Fibroblast of mammary gland (primary cell): ENCODE data around the gene CAB39.

Experiments
- DNase-seq: peaks from one replicate; pipeline ENCODE4 v3.0.0-alpha.2; 2010; ENCODE audit warnings: low read depth
- H3K4me3 ChIP-seq: 2 replicates; pipeline ENCODE4 v1.5.1; 2011; ENCODE audit warnings: low read depth, mild to moderate bottlenecking, low read length, moderate library complexity; ENCODE audit not compliant: control insufficient read depth
- TF ChIP-seq, protein P1 (sequence below): conservative IDR thresholded peaks from 2 replicates; pipeline ENCODE4 v1.5.1; 2011; ENCODE audit warnings: low read depth, low read length, inconsistent platforms; ENCODE audit not compliant: control insufficient read depth, insufficient read depth

CAB39 gene

DNA sequence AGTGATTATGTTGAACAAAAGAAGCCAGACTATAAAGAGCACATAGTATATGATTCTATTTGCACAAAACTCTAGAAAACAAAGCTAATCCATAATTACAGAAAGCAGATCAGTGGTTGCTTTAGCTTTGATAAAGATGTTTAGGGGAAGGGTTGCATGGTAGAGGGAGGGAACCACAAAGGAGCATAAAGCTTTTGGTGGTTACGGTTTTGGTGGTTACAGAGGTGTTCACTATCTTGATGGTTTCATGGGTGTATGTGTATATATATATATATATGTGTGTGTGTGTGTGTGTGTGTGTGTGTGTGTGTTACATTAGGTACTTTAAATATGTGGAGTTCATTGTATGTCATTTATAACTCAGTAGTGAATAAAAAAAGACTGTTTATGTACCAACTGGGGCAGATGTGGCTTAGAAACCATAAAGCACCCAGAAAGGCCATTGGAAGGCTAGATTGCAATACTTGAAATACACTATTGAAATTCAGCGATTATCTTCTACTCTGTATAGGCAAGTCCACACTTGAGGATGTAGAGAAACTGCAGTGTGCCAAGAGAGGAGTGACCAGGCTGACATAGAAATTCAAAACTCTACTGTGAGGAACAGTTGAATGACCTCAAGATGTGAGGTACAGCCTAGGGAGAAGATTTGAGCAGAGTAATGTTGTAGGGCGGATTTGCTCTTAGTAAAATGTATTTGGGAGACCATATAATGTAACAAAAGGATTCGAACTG, 60.6 kb downstream of the CAB39 start:
- no peak overlapping the region for H3K4me3 ChIP-seq
- no peak for DNase-seq
- TF ChIP-seq, protein P1, sequence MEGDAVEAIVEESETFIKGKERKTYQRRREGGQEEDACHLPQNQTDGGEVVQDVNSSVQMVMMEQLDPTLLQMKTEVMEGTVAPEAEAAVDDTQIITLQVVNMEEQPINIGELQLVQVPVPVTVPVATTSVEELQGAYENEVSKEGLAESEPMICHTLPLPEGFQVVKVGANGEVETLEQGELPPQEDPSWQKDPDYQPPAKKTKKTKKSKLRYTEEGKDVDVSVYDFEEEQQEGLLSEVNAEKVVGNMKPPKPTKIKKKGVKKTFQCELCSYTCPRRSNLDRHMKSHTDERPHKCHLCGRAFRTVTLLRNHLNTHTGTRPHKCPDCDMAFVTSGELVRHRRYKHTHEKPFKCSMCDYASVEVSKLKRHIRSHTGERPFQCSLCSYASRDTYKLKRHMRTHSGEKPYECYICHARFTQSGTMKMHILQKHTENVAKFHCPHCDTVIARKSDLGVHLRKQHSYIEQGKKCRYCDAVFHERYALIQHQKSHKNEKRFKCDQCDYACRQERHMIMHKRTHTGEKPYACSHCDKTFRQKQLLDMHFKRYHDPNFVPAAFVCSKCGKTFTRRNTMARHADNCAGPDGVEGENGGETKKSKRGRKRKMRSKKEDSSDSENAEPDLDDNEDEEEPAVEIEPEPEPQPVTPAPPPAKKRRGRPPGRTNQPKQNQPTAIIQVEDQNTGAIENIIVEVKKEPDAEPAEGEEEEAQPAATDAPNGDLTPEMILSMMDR, result no peak

DNA sequence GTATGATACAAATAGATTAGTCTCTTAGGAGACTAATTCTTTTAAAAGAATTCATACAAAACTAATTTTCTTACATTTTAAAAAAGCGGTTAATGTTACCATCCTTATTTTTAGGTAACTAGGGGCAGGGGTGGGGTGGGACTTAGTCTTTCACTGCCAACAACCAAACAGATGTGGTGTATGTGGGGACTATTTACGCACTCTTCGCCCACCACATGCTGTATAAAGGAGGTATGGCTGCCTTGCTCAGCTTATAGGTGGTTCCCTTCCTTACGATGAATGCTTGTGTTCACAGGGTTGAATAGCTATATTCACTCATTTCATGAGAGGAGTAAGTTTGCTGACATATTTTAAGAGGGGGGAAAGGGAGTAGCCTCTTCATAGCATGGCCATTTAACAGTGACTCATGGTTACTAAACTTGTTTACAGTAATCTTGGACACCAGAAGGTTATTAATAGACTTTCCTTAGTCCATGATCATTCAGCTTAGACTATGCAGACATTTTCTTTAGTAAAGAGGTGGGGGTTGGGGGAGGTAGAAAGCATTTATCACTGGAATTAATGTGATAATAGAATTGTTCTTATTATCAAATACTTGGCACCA, 61.8 kb downstream of the CAB39 start:
- peak; percentile 92 for DNase-seq
- TF ChIP-seq, protein P1, result no peak
- H3K4me3 ChIP-seq, result no peak overlapping the region

DNA sequence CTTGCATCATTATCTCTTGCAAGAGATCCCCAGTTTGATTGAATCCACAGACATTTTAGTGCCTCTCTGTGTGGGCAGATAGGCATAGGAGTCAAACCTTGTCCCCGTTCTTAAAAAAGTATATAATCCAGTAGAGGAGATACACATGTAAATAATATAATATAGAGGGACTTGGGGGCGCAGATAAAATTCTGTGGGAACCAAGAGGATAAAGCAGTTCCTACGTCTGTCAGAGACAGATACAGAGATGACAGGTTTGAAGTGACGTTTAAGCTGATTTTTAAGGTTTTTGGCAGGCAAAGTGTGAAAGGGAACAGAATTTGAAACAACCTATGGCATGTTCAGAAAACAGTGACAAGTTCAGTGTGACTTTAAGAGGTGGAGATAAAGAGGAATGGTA, 63.1 kb downstream of the CAB39 start:
- TF ChIP-seq, protein P1, result no peak
- no peak for DNase-seq
- no peak overlapping the region for H3K4me3 ChIP-seq

DNA sequence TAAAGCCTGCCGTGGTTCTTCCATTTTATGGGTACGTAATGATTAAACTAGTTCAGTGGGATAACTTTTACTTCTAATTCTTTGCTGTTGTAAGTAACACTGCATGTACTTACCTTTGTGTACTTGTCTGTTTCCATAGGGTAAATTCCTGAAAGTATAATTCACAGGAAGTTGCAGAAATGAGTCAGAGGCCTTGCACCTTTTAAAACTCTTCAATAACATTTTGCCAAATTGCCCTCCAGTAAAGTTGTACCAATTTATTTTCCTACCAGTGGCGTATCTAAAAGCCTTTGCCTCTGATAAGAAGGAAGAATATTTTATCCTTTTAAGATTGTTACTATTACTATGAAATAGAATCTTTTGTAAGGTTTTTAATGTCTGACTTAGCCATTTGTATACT, 65.1 kb downstream of the CAB39 start:
- no peak overlapping the region for H3K4me3 ChIP-seq
- TF ChIP-seq, protein P1, result no peak
- no peak for DNase-seq

DNA sequence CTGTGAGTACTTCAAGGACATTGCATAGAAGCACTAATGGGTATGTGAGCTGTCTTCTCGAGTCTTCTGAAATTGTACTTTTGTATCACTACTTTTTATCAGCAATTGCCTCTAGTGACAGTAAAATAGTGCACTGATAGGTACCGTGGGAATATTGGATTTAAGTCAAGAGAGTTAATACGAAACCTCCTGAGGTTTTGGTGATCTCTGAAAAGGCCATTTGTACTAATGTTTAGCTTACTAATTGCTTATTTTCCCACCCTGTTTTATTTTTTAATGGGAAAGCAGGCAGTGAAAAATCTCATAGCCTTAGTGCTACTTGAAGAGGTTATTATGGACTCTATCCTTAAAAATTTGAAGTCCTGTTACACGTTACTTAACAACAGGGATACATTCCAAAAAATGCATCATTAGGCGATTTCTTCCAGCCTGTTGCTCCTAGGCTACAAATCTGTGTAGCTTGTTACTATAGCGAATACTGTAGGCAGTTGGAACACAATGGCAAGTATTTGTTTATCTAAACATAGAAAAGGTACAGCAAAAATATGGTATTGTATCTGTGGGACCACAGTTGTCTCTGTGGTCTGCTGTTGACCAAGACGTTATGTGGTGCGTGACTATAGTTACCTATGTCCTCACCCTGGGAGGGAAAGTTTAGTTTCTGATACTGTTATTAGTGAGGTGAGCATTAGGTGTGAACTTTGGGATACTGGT, 65.9 kb downstream of the CAB39 start:
- peak; percentile 43 for DNase-seq
- TF ChIP-seq, protein P1, result no peak
- no peak overlapping the region for H3K4me3 ChIP-seq

DNA sequence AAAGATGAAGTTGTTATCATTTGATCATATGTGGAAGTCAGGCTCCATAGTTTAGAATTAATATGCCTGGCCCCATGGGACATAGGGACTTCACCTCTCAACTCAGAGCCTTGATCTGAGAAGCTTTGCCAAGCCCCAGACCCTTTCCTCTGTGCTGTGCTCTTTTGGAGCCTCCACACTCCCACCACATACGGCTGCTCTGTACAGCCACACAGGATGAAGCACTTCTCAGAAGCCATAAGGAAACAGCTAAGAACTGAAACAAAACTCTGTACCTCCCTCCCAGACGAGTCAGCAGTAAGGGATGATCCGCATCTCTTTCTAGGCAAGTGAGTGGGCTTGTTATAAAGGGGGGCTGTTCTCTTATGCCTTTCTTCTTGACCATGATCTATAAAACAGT, 66.5 kb downstream of the CAB39 start:
- DNase-seq, result peak; percentile 42
- TF ChIP-seq, protein P1, result no peak
- no peak overlapping the region for H3K4me3 ChIP-seq
